Gastrocnemius medialis (tissue), 4 donors: ENCODE measurements around the gene SLC24A3. TPM values are rescaled to one million over a fixed set of nuclear protein-coding genes. Genes with fewer than 3 reads are reported as not detected.

Experiments
- ATAC-seq, 2 donors: fragments of 150-250 bp; one replicate each; pipeline ENCODE4 v1.9.1; 2016
- DNase-seq, 2 donors: peaks; one replicate each; pipeline ENCODE4 v3.0.0-alpha.2; 2019
- H3K27ac ChIP-seq, 4 donors: fragments of 200-600 bp; sonication (generic); 1 replicate in 1 of 4; 2 replicates in 3 of 4; pipeline ENCODE4 v1.5.1; 2016 to 2018; ENCODE audit warnings: mild to moderate bottlenecking in 2 of 4, moderate library complexity in 1 of 4
- H3K27me3 ChIP-seq, 3 donors: fragments of 200-600 bp; sonication (generic) in 2 of 3; 1 replicate in 1 of 3; 2 replicates in 2 of 3; pipeline versions ENCODE4 v1.5.1 to v1.6.0; 2016 to 2019; ENCODE audit warnings: mild to moderate bottlenecking in 1 of 3, moderate library complexity in 1 of 3
- H3K36me3 ChIP-seq, 2 donors: fragments of 200-600 bp; sonication (generic) in 1 of 2; one replicate each; pipeline ENCODE4 v1.5.1; 2017 to 2018
- H3K4me1 ChIP-seq, 2 donors: fragments of 200-600 bp; sonication (generic) in 1 of 2; one replicate each; pipeline ENCODE4 v1.5.1; 2016 to 2017; ENCODE audit warnings: mild to moderate bottlenecking in 2 of 2
- H3K4me3 ChIP-seq, 4 donors: fragments of 200-600 bp; sonication (generic) in 3 of 4; 1 replicate in 1 of 4; 2 replicates in 3 of 4; pipeline ENCODE4 v1.5.1; 2016 to 2019; ENCODE audit warnings: mild to moderate bottlenecking in 2 of 4
- H3K9me3 ChIP-seq, 3 donors: fragments of 200-600 bp; sonication (generic) in 2 of 3; 1 replicate in 1 of 3; 2 replicates in 2 of 3; pipeline ENCODE4 v1.5.1; 2016 to 2019
- POLR2A ChIP-seq, 2 donors: fragments of 450-650 bp; IDR thresholded peaks; one replicate each; pipeline ENCODE4 v1.6.1; 2017; ENCODE audit warnings: antibody characterized with exemption in 2 of 2, mild to moderate bottlenecking in 2 of 2, moderate library complexity in 2 of 2
- in situ Hi-C, 4 donors: fragments of 200-750 bp; cut with MboI; loops; one replicate each; pipeline versions ENCODE4 v1.15.0 to v1.8.0; 2017; ENCODE audit warnings: low sequenced_read_pairs in 4 of 4
- intact Hi-C: fragments of 100-400 bp; cut with DNase I; formaldehyde crosslinking; loops from one replicate; pipeline ENCODE4 v1.15.1; 2023; ENCODE audit warnings: low total_unique reads
- total RNA-seq, 4 donors: library from RNA; depleted of rRNA; stranded (reverse); fragments of >200 nt; gene quantifications; one replicate each; pipeline versions ENCODE4 v1.1.0 to v1.2.3, GENCODE V29; 2016
- TF ChIP-seq, protein P1 (sequence below), 5 experiments: fragments of 450-650 bp in 3 of 5; fragments of 200-600 bp in 2 of 5; sonication (generic) in 2 of 5; IDR thresholded peaks in 4 of 5; conservative IDR thresholded peaks in 1 of 5; 1 replicate in 4 of 5; 2 replicates in 1 of 5; pipeline ENCODE4 v1.5.1; 2016 to 2019; ENCODE audit warnings: antibody characterized with exemption in 5 of 5, mild to moderate bottlenecking in 3 of 5, moderate library complexity in 3 of 5

Gene SLC24A3
- total RNA-seq, 4 donors from 2014 or later: 3.3 to 7.8 (median 6.7) TPM

- Histone ChIP-seq H3K36me3 (no peaks in the 10 kb centered on the region), H3K4me3 (peak overlapping the region in 1 of 4 donors; percentile 22), H3K27me3 (no peaks in the 10 kb centered on the region), H3K27ac (peak overlapping the region; percentile 56 to 71 (median 62)), H3K9me3 (no peaks in the 10 kb centered on the region), H3K4me1 (peaks cover 28 to 42% of the 10 kb centered on the region in 2 donors)
- TF ChIP-seq POLR2A (IDR thresholded peaks at IDR 0.05): no peak
- TF ChIP-seq, protein P1, sequence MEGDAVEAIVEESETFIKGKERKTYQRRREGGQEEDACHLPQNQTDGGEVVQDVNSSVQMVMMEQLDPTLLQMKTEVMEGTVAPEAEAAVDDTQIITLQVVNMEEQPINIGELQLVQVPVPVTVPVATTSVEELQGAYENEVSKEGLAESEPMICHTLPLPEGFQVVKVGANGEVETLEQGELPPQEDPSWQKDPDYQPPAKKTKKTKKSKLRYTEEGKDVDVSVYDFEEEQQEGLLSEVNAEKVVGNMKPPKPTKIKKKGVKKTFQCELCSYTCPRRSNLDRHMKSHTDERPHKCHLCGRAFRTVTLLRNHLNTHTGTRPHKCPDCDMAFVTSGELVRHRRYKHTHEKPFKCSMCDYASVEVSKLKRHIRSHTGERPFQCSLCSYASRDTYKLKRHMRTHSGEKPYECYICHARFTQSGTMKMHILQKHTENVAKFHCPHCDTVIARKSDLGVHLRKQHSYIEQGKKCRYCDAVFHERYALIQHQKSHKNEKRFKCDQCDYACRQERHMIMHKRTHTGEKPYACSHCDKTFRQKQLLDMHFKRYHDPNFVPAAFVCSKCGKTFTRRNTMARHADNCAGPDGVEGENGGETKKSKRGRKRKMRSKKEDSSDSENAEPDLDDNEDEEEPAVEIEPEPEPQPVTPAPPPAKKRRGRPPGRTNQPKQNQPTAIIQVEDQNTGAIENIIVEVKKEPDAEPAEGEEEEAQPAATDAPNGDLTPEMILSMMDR (IDR thresholded peaks at IDR 0.05 in 4 of 5, conservative IDR thresholded peaks at IDR 0.05 in 1 of 5): no peak
- in situ Hi-C loops (no loop called here), intact Hi-C loops (no loop called here)
- DNase-seq (peak in 1 of 2 donors; percentile 33), ATAC-seq (peak; percentile 81 to 99)
Observed at GRCh38 chr20:19341348-19342053, 129.1 kb downstream of the SLC24A3 start.

DNA sequence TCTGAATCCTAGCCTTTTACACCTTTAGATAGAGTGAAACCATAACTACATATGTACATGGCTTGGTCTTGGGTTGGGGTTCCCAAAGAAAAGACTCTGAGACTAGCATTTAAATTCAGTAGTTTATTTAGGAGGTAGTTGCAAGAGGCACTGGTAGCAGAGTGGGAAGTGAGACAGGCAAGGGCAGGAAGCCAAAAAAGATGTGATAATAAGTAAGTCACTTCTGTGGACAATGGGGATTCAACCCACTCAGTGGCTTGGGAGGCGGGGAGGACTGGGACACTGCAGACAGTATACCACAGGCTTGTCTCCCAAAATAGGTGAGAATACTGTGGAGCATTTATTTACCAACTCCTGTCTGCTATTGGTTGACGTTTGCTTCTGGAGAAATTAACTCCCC, 131.9 kb downstream of the SLC24A3 start:
- Histone ChIP-seq H3K9me3 (no peaks in the 10 kb centered on the region), H3K27me3 (no peaks in the 10 kb centered on the region), H3K4me3 (no peak overlapping the region), H3K36me3 (no peaks in the 10 kb centered on the region), H3K27ac (no peak overlapping the region), H3K4me1 (peaks cover 25 to 40% of the 10 kb centered on the region in 2 donors)
- DNase-seq: no peak
- no peak for ATAC-seq
- intact Hi-C loops: no loop called here
- in situ Hi-C loops: no loop called here
- TF ChIP-seq, protein P1 (IDR thresholded peaks at IDR 0.05 in 4 of 5, conservative IDR thresholded peaks at IDR 0.05 in 1 of 5): no peak
- no peak for TF ChIP-seq POLR2A (IDR thresholded peaks at IDR 0.05)

DNA sequence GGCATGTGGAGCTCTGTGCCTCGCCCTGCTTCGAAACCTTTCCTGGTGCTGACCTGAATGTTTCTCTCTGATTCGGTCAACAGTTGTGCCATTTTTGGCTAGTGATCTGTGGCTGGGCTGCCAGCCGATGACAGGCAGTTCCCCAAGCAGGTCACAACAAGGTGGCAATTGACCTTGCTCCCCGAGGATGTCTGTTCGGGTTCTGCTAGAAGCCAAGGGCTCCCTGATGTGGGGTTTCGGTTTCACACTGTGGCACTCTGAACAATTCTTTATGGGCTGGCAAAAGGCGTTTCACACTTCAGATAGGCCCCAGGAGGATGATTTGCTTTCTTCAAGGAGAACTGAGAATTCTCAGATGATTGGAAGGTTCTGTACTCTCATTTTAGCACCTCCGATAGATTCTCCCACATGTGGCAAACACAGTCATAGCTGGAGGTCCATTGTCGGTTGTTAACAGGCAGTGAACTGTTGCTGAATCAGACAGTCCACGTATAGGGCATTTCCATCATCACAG, 135.6 kb downstream of the SLC24A3 start:
- TF ChIP-seq, protein P1 (IDR thresholded peaks at IDR 0.05 in 4 of 5, conservative IDR thresholded peaks at IDR 0.05 in 1 of 5): no peak
- TF ChIP-seq POLR2A (IDR thresholded peaks at IDR 0.05): no peak
- in situ Hi-C loops: no loop called here
- H3K4me3 ChIP-seq: peak overlapping the region; percentile 34 to 45 (median 36)
- H3K36me3 ChIP-seq: no peaks in the 10 kb centered on the region
- peak; percentile 75 to 86 for ATAC-seq
- no peaks in the 10 kb centered on the region for H3K9me3 ChIP-seq
- peak; percentile 15 to 21 for DNase-seq
- peak overlapping the region; percentile 55 to 73 (median 66) for H3K27ac ChIP-seq
- no peaks in the 10 kb centered on the region for H3K27me3 ChIP-seq
- intact Hi-C loops: no loop called here
- peaks cover 14 to 31% of the 10 kb centered on the region in 2 donors for H3K4me1 ChIP-seq

GRCh38 chr20:19348582-19348981, 136.1 kb downstream of the SLC24A3 start:
- ATAC-seq: peak in 1 of 2 donors; percentile 43
- TF ChIP-seq, protein P1 (IDR thresholded peaks at IDR 0.05 in 4 of 5, conservative IDR thresholded peaks at IDR 0.05 in 1 of 5): no peak
- no peak for TF ChIP-seq POLR2A (IDR thresholded peaks at IDR 0.05)
- H3K27me3 ChIP-seq: no peaks in the 10 kb centered on the region
- intact Hi-C loops: no loop called here
- H3K4me3 ChIP-seq: no peak overlapping the region
- H3K27ac ChIP-seq: peak overlapping the region in 3 of 4 donors; percentile 59 to 73 (median 72)
- peaks cover 14 to 31% of the 10 kb centered on the region in 2 donors for H3K4me1 ChIP-seq
- in situ Hi-C loops: no loop called here
- H3K36me3 ChIP-seq: no peaks in the 10 kb centered on the region
- H3K9me3 ChIP-seq: no peaks in the 10 kb centered on the region
- DNase-seq: no peak
